Endothelial cell of umbilical vein (primary cell): Measurements from ENCODE around the gene TNS4. TPM values are rescaled to one million over a fixed set of nuclear protein-coding genes. Genes with fewer than 3 reads are reported as not detected.

ENCODE experiments used
- BruUV-seq: library from RNA; stranded (reverse); fragments of 400-500 nt; replicated peaks from 2 replicates; lab custom pipeline; 2021; lab: Mats Ljungman, UMichigan
- CTCF ChIA-PET: fragments of 300-600, 350-600 bp; sonication (Branson Sonifier 250); formaldehyde crosslinking; loops from one replicate; lab custom pipeline; 2021; ENCODE audit warnings: antibody characterized with exemption, inconsistent platforms; lab: Charles Lee
- POLR2A ChIA-PET: fragments of 300-600, 350-600 bp; sonication (Branson Sonifier 250); formaldehyde crosslinking; loops from one replicate; lab custom pipeline; 2021; ENCODE audit warnings: antibody characterized with exemption, inconsistent platforms; lab: Charles Lee
- DNase-seq: peaks from one replicate; pipeline ENCODE4 v3.0.0-alpha.2; 2011; ENCODE audit warnings: low read depth, low spot score
- FAIRE-seq: peaks from 2 replicates; lab custom pipeline; 2011; peaks lifted over from hg19 to GRCh38; lab: Jason Lieb, UNC
- H2AFZ ChIP-seq: 2 replicates; pipeline ENCODE4 v1.6.0; 2012; ENCODE audit warnings: low read depth, low read length, control low read depth, inconsistent platforms
- H3K27ac ChIP-seq: 2 replicates; pipeline ENCODE4 v1.5.1; 2011; ENCODE audit warnings: low read depth, mild to moderate bottlenecking, control low read depth, low read length, moderate library complexity; ENCODE audit not compliant: insufficient read depth
- H3K27me3 ChIP-seq, 2 experiments: 2 replicates each; pipeline versions ENCODE4 v1.6.0 to v1.6.1; 2011; ENCODE audit warnings: low read length in 2 of 2, mixed read lengths in 1 of 2; ENCODE audit not compliant: control insufficient read depth in 2 of 2, insufficient read depth in 2 of 2
- H3K36me3 ChIP-seq, 2 experiments: 2 replicates in 1 of 2; 3 replicates in 1 of 2; pipeline ENCODE4 v1.5.1; 2011; ENCODE audit warnings: low read length in 2 of 2, mild to moderate bottlenecking in 1 of 2, moderate library complexity in 1 of 2; ENCODE audit not compliant: control insufficient read depth in 2 of 2, insufficient read depth in 2 of 2; ENCODE audit errors: extremely low read depth in 1 of 2
- H3K4me1 ChIP-seq: 3 replicates; pipeline ENCODE4 v1.5.1; 2011; ENCODE audit warnings: mild to moderate bottlenecking, low read length; ENCODE audit not compliant: control insufficient read depth, insufficient read depth; ENCODE audit errors: extremely low read depth
- H3K4me2 ChIP-seq: 2 replicates; pipeline ENCODE4 v1.6.1; 2011; ENCODE audit warnings: low read length, control low read depth, mixed read lengths; ENCODE audit not compliant: insufficient read depth
- H3K4me3 ChIP-seq, 3 experiments: fragments of 200-600 bp in 1 of 3; sonication (generic), shearing (Covaris generic) in 1 of 3; replicated peaks in 1 of 3; 2 replicates each; pipeline ENCODE4 v1.5.1; 2011 to 2016; ENCODE audit warnings: control low read depth in 3 of 3, low read length in 3 of 3, mild to moderate bottlenecking in 2 of 3, inconsistent platforms in 1 of 3, low read depth in 1 of 3, moderate library complexity in 1 of 3; ENCODE audit not compliant: insufficient read depth in 1 of 3
- H3K79me2 ChIP-seq: 2 replicates; pipeline ENCODE4 v1.6.0; 2012; ENCODE audit warnings: low read length, inconsistent platforms; ENCODE audit not compliant: control insufficient read depth, insufficient read depth
- H3K9ac ChIP-seq: replicated peaks from 2 replicates; pipeline ENCODE3; 2011; ENCODE audit warnings: low read length, control low read depth; ENCODE audit not compliant: insufficient read depth; ENCODE audit errors: extremely low read depth
- H3K9me1 ChIP-seq: replicated peaks from 3 replicates; pipeline ENCODE4 v1.6.0; 2011; ENCODE audit warnings: mild to moderate bottlenecking, low read length; ENCODE audit not compliant: control insufficient read depth, insufficient read depth; ENCODE audit errors: extremely low read depth
- H3K9me3 ChIP-seq: replicated peaks from 2 replicates; pipeline ENCODE4 v1.5.1; 2012; ENCODE audit warnings: low read length, inconsistent platforms; ENCODE audit not compliant: control insufficient read depth, insufficient read depth
- H4K20me1 ChIP-seq: replicated peaks from 2 replicates; pipeline ENCODE3; 2011; ENCODE audit warnings: mild to moderate bottlenecking, low read length; ENCODE audit not compliant: control insufficient read depth, insufficient read depth; ENCODE audit errors: extremely low read depth
- EZH2 ChIP-seq: IDR thresholded peaks from 2 replicates; pipeline ENCODE4 v1.6.1; 2012; ENCODE audit warnings: borderline replicate concordance, low read depth, mild to moderate bottlenecking, moderate library complexity, low read length, inconsistent platforms; ENCODE audit not compliant: severe bottlenecking
- FOS ChIP-seq: IDR thresholded peaks from 2 replicates; pipeline ENCODE4 v1.6.1; 2011; ENCODE audit warnings: mild to moderate bottlenecking, low read length, moderate library complexity, borderline replicate concordance; ENCODE audit not compliant: insufficient read depth
- GATA2 ChIP-seq: IDR thresholded peaks from 2 replicates; pipeline ENCODE4 v1.7.0; 2011; ENCODE audit warnings: low read depth, mild to moderate bottlenecking, moderate library complexity, mixed read lengths, low read length; ENCODE audit not compliant: insufficient read length, insufficient read depth
- JUN ChIP-seq: IDR thresholded peaks from 2 replicates; pipeline ENCODE4 v1.6.1; 2011; ENCODE audit warnings: borderline replicate concordance, low read depth; ENCODE audit not compliant: insufficient read length, insufficient read depth
- MYC ChIP-seq: IDR thresholded peaks from one replicate; pipeline ENCODE4 v1.6.1; 2011; ENCODE audit warnings: mild to moderate bottlenecking, low read depth, low read length
- POLR2A ChIP-seq: IDR thresholded peaks from 2 replicates; pipeline ENCODE4 v1.6.1; 2012; ENCODE audit warnings: low read depth, mild to moderate bottlenecking, control low read depth, low read length
- POLR2AphosphoS5 ChIP-seq: IDR thresholded peaks from 2 replicates; pipeline ENCODE4 v1.6.1; 2012; ENCODE audit warnings: low read depth, mild to moderate bottlenecking, control low read depth, low read length, moderate library complexity; ENCODE audit not compliant: insufficient read depth
- dilution Hi-C: fragments of 300-500 bp; cut with MboI; formaldehyde crosslinking; loops from one replicate; pipeline ENCODE4 v1.15.0; 2019; ENCODE audit warnings: low sequenced_read_pairs; ENCODE audit not compliant: extremely low pct_ligation_motif_present
- intact Hi-C: fragments of 100-400 bp; cut with micrococcal nuclease; formaldehyde crosslinking; loops from one replicate; pipeline ENCODE4 v1.10.0; 2022
- polyA plus RNA-seq, 4 experiments: library from polyadenylated mRNA; depleted of rRNA in 3 of 4; stranded (reverse) in 3 of 4; unstranded in 1 of 4; fragments of >200 nt; gene quantifications; 2 replicates each; pipeline versions ENCODE4 v1.2.1 to v1.2.3, GENCODE V29; 2011 to 2012; ENCODE audit warnings: missing spikeins in 1 of 4
- total RNA-seq: library from RNA; stranded (reverse); gene quantifications from 2 replicates; pipeline ENCODE4 v1.2.3, GENCODE V29; 2021
- TF ChIP-seq, protein P1 (sequence below): IDR thresholded peaks from 2 replicates; pipeline ENCODE4 v1.6.1; 2011; ENCODE audit not compliant: insufficient read depth, insufficient read length
- TF ChIP-seq, protein P2 (sequence below), 2 donors: IDR thresholded peaks; 1 replicate in 1 of 2; 2 replicates in 1 of 2; pipeline ENCODE4 v1.5.1; 2011; ENCODE audit warnings: low read length in 2 of 2, mild to moderate bottlenecking in 2 of 2, moderate library complexity in 2 of 2, control low read depth in 1 of 2, inconsistent platforms in 1 of 2, low read depth in 1 of 2; ENCODE audit not compliant: insufficient read depth in 1 of 2; ENCODE audit errors: extremely low read depth in 1 of 2

TNS4 gene
- total and polyA plus RNA-seq, 2 donors (not counting 3 experiments of a cell fraction or from before 2014, with no cell fraction given) = not detected

DNA sequence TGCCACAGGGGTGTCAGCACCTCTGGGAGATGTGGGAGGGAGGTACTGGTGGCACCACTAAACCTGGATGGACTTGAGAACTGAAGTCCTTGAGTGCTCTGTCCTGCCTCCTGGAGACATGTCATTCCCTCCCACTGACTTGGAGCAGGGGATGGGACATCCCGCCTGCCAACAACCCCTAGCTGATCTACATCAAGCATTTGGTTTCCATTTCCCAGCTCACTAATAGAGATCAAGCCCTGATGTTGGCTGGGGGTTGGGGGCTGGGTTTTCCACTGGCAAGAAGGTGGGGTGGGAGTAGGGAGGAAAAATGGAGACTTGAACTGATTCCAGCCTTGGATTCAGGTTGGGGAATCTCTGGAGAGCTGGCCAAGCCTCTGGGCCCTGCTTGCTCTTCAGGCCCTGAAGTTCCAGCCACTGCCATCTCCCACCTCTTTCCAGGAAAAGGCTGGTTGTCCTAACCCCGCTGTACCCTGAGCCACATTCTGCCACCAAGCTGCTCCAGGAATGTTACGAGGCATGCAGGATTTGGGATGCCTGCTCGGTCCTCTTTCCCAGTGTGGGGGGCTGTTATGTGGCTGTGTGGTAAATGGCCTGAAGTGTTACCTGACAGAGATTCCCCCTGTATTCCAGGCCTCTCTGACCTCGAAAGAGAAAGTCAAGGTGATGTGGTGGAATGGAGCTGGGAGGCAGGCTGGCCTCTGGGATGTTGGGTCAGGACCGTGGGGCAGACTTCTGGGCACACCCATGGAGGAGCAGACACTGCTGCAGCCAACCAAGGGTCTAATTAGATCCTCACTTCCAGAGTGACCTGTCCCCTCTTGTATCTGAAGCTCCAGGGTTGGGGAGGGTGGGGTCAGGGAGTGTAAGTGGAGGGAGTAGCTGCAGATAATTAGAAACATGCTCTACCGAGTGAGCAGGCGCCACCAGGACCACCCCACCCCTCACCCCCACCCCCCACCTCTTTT lies 41.5 kb downstream of the TNS4 start:
- DNase-seq = no peak
- no peaks in the 10 kb centered on the region for H3K9me1 ChIP-seq
- H3K9me3 ChIP-seq = no peaks in the 10 kb centered on the region
- H3K4me3 ChIP-seq = no peak overlapping the region
- ChIA-PET POLR2A (no interaction called here), CTCF (interaction anchor here (0.5 to 4.5 kb wide), 10 partner anchors 11 to 155 kb away, joined by 3 to 31 read pairs (median 3); no protein-coding TSS in a partner anchor)
- intact Hi-C loops = no loop called here
- H3K79me2 ChIP-seq = no peaks in the 10 kb centered on the region
- no peak overlapping the region for H2AFZ ChIP-seq
- no peak for FAIRE-seq
- dilution Hi-C loops = no loop called here
- BruUV-seq = no TSS peak
- TF ChIP-seq EZH2 = no peak
- H3K9ac ChIP-seq = no peak overlapping the region
- H3K4me2 ChIP-seq = no peak overlapping the region
- no peaks in the 10 kb centered on the region for H3K27me3 ChIP-seq
- no peak overlapping the region for H3K27ac ChIP-seq
- H4K20me1 ChIP-seq = no peaks in the 10 kb centered on the region
- H3K36me3 ChIP-seq = peaks cover 12 to 37% of the 10 kb centered on the region in 2 experiments
- H3K4me1 ChIP-seq = no peaks in the 10 kb centered on the region

DNA sequence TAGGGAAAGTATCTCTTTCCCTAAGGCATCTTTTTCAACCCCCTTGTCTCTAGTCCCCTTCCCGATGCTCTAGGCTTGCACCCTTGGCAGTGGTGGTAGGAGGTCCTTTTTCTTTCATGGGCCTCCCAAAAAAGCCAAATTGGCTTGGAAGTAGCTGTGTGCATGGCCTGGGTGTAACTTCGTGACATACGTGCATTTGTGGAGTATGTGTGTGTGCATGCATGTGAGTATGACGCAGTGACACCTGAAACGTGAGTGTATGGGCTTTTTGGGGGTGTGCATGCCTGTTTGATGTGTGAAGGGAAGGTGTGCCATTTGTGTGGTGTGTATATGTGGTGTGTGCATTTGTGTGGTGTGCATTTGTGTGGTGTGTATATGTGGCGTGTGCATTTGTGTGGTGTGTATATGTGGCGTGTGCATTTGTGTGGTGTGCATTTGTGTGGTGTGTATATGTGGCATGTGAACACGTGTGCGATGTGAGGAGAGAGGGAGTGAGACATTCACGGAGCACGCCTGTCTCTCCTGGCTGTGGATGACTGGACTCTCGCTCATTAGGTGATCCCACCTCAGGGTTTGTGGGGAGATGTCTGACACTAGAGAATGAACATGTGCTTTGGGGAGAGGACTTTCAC lies 42.5 kb downstream of the TNS4 start:
- H3K27me3 ChIP-seq = no peaks in the 10 kb centered on the region
- no peak overlapping the region for H3K27ac ChIP-seq
- ChIA-PET CTCF (interaction anchor here (1.0 to 4.5 kb wide), 5 partner anchors 12 to 101 kb away, joined by 3 to 31 read pairs (median 4); no protein-coding TSS in a partner anchor), POLR2A (no interaction called here)
- TF ChIP-seq, protein P1, sequence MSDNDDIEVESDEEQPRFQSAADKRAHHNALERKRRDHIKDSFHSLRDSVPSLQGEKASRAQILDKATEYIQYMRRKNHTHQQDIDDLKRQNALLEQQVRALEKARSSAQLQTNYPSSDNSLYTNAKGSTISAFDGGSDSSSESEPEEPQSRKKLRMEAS = no peak
- TF ChIP-seq FOS = no peak
- no peak for TF ChIP-seq GATA2
- no peak for TF ChIP-seq POLR2A
- no peak for TF ChIP-seq EZH2
- TF ChIP-seq JUN = no peak
- TF ChIP-seq POLR2AphosphoS5 = no peak
- no peak for TF ChIP-seq MYC
- TF ChIP-seq, protein P2, sequence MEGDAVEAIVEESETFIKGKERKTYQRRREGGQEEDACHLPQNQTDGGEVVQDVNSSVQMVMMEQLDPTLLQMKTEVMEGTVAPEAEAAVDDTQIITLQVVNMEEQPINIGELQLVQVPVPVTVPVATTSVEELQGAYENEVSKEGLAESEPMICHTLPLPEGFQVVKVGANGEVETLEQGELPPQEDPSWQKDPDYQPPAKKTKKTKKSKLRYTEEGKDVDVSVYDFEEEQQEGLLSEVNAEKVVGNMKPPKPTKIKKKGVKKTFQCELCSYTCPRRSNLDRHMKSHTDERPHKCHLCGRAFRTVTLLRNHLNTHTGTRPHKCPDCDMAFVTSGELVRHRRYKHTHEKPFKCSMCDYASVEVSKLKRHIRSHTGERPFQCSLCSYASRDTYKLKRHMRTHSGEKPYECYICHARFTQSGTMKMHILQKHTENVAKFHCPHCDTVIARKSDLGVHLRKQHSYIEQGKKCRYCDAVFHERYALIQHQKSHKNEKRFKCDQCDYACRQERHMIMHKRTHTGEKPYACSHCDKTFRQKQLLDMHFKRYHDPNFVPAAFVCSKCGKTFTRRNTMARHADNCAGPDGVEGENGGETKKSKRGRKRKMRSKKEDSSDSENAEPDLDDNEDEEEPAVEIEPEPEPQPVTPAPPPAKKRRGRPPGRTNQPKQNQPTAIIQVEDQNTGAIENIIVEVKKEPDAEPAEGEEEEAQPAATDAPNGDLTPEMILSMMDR (IDR thresholded peaks at IDR 0.05; ENCODE audit: extremely low read depth in 1 of 2, insufficient read depth in 1 of 2, low read depth in 1 of 2, low read length in 2 of 2) = no peak
- no peaks in the 10 kb centered on the region for H3K9me1 ChIP-seq
- intact Hi-C loops = no loop called here
- H2AFZ ChIP-seq = no peak overlapping the region
- FAIRE-seq (no peak), DNase-seq (no peak)
- no peaks in the 10 kb centered on the region for H3K9me3 ChIP-seq
- H4K20me1 ChIP-seq = no peaks in the 10 kb centered on the region
- no peaks in the 10 kb centered on the region for H3K79me2 ChIP-seq
- no peak overlapping the region for H3K4me2 ChIP-seq
- no peak overlapping the region for H3K4me3 ChIP-seq
- H3K4me1 ChIP-seq = no peaks in the 10 kb centered on the region
- dilution Hi-C loops = no loop called here
- no peak overlapping the region for H3K9ac ChIP-seq
- BruUV-seq = no TSS peak
- H3K36me3 ChIP-seq = peaks cover 16 to 46% of the 10 kb centered on the region in 2 experiments
